ENCODE data around the gene ATP11A.

DNA sequence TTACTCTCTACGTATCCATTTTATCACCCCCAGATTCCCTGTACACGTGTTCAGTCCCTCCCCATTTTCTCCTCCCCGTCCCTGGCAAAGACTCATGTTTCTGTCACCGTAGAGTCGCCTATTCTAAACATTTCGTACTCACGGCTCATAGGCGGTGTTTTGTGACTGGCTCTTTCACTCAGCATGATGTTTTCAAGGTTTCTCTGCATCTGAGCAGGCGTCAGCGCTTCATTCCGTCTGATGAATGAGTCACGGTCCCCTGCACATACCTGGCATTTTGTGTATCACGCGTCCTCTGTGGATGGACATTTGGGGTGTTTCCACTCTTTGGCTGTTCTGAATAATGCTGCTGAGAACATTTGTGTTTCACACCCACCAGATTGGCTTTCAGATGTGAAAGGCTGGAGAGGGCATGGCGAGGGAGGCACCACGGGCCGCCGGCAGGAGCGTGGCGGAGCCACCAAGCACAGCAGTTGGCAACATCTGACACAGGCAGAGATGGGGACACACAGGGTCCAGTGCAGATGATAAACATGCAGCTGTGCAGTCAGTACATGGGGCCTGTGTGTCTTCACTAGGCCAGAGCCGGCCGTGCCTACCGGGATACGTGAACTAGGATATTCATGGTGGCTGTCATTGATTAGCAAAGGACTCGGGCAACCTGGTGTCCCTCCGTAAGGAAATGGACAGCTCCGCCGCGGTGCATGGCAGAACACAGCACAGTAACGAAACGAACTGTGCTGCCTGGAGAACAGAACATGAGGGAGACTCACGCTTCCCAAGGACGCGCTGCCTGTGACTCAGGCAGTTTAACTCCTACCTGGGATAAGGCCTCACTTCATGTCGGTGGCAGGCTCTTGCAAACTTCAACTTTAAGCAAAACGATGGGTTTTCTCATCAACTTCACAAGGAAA, 117.2 kb downstream of the ATP11A start:
- TF ChIP-seq, protein P1, sequence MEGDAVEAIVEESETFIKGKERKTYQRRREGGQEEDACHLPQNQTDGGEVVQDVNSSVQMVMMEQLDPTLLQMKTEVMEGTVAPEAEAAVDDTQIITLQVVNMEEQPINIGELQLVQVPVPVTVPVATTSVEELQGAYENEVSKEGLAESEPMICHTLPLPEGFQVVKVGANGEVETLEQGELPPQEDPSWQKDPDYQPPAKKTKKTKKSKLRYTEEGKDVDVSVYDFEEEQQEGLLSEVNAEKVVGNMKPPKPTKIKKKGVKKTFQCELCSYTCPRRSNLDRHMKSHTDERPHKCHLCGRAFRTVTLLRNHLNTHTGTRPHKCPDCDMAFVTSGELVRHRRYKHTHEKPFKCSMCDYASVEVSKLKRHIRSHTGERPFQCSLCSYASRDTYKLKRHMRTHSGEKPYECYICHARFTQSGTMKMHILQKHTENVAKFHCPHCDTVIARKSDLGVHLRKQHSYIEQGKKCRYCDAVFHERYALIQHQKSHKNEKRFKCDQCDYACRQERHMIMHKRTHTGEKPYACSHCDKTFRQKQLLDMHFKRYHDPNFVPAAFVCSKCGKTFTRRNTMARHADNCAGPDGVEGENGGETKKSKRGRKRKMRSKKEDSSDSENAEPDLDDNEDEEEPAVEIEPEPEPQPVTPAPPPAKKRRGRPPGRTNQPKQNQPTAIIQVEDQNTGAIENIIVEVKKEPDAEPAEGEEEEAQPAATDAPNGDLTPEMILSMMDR (IDR thresholded peaks at IDR 0.05), result no peak
- no peak for TF ChIP-seq POLR2A (IDR thresholded peaks at IDR 0.05)
